ENCODE measurements around the gene ACP4. TPM values are rescaled to one million over a fixed set of nuclear protein-coding genes. Genes with fewer than 3 reads are reported as not detected.

ACP4 gene, protein sequence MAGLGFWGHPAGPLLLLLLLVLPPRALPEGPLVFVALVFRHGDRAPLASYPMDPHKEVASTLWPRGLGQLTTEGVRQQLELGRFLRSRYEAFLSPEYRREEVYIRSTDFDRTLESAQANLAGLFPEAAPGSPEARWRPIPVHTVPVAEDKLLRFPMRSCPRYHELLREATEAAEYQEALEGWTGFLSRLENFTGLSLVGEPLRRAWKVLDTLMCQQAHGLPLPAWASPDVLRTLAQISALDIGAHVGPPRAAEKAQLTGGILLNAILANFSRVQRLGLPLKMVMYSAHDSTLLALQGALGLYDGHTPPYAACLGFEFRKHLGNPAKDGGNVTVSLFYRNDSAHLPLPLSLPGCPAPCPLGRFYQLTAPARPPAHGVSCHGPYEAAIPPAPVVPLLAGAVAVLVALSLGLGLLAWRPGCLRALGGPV
- not detected in 5 replicates for total RNA-seq (2022; extraction: Qiagen RNA extraction; ENCODE audit: low read depth)

DNA sequence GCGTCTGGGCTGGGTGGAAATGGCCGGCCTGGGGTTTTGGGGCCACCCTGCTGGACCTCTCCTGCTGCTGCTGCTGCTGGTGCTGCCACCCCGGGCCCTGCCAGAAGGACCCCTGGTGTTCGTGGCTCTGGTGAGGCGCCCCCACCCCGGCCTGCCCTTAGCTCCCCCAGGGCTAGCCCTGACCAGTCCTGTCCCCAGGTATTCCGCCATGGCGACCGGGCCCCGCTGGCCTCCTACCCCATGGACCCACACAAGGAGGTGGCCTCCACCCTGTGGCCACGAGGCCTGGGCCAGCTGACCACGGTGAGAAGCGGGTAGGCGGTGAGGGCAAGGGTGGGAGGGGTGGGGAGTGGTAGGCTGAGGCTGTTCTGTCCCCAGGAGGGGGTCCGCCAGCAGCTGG lies at the start of gene ACP4:
Gene ACP4 (plus strand): TSS at position 20 of the 400 bp plus-strand sequence. CDS start 0 bp downstream, at position 20.

DNA sequence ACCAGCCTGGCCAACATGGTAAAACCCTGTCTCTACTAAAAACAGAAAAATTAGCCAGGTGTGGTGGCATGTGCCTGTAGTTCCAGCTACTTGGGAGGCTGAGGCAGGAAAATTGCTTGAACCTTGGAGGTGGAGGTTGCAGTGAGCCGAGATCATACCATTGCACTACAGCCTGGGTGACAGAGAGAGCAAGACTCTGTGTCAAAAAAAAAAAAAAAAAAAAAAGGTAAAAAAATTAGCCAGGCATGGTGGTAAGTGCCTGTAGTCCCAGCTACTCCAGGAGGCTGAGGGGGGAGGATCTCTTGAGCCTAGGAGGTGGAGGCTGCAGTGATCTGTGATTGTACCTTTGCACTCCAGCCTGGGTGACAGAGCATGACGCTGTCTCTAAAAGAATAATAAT lies 20.1 kb upstream of the ACP4 start, which contains the start of gene GPR32:
Gene GPR32 (plus strand): TSS at position 301 of the 400 bp plus-strand sequence. CDS start 137 bp downstream, outside the sequence.

DNA sequence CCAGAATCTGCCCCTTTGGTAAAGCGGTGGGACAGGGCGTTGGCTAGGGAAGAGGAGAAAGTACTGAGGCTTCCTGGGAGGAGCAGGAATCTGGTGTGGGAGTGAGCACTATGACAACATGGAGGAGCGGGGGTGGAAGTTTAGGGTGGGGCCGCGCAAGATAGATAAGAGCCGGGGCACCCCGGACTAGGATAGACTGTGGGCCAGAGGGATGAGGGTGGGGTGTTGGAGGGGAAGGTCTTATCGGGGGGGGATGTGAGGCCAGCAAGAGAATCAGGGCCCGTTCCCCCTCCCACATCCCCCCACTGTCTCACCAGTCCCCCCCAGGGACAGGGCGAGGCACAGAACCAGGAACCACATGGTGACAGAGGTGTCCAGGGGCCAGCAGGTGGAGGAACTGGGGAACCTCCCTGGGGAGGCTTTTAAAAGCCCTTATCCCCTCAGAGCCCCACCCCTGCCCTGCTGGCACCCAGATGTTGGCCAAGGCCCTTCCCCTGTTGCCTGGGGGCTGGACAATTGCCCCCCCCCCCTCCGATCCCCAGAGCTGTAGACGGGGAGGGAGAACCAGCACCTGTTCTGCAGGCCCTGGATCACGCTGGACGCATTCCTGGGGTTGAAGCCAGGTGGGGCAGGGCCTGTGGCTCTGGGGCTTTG lies 33.3 kb downstream of the ACP4 start, which contains the start of gene KLK1:
Gene KLK1 (minus strand): TSS at position 399 of the 654 bp plus-strand sequence. CDS start 39 bp downstream, at position 360.

DNA sequence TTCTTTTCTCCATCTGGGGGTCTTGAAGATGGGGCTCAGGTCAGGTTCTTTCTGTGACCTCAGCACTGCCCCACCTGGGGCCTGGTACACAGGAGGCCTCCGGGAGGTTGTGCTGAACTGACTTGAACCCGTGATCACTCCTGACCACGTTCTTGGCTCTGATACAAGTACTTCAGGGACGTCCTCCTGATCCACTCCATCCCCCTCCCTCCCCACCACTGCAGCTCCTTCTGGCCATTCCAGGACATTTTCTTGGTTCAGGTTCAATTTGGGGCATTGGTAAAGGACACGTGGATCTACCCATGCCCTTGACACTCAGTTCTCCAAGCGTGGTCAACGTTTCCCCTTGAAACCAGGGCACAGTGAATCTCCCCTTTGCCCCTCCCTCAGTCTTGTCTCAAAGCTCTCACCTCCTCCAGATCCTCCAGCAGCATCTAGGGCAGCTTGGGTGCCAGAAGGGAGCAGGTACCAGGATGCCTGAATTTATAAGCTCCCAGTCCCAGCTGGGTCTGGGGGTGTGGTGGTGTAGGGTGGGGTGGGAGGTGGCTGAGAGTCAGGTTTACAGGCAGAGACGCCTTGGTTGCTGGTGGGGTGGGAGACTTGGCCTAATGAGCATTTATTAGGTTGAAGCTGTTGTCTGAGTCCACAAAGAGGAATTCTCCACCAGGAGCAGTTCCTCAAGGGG lies 43.0 kb downstream of the ACP4 start, which contains the start of gene KLK15:
Gene KLK15 (minus strand): TSS at position 458 of the 685 bp plus-strand sequence. CDS start 2,082 bp downstream, outside the sequence.

Other genes with a start within 250 kb of the ACP4 start
- 0.34 to 0.69 TPM (median 0.47 TPM) in 5 replicates for gene LRRC4B, start 222.0 kb upstream of the ACP4 start, total RNA-seq (2022; extraction: Qiagen RNA extraction; ENCODE audit: low read depth)
- 0.22 to 0.83 TPM (median 0.58 TPM) in 5 replicates for gene SYT3, start 150.5 kb upstream of the ACP4 start, total RNA-seq (2022; extraction: Qiagen RNA extraction; ENCODE audit: low read depth)
- gene C19orf81, start 141.0 kb upstream of the ACP4 start, total RNA-seq (2022; extraction: Qiagen RNA extraction; ENCODE audit: low read depth): 7.1 to 13.3 TPM (median 9.7 TPM) in 5 replicates
- 0.02 to 0.53 TPM (median 0.16 TPM) in 5 replicates for gene SHANK1, start 70.6 kb upstream of the ACP4 start, total RNA-seq (2022; extraction: Qiagen RNA extraction; ENCODE audit: low read depth)
- 5.8 to 11.0 TPM (median 8.2 TPM) in 5 replicates for gene CLEC11A, start 67.1 kb upstream of the ACP4 start, total RNA-seq (2022; extraction: Qiagen RNA extraction; ENCODE audit: low read depth)
- not detected in 5 replicates for gene GPR32, start 20.0 kb upstream of the ACP4 start, total RNA-seq (2022; extraction: Qiagen RNA extraction; ENCODE audit: low read depth)
- gene KLK1, start 33.4 kb downstream of the ACP4 start, total RNA-seq (2022; extraction: Qiagen RNA extraction; ENCODE audit: low read depth): 0.08 TPM in 1 of 5 replicates, not detected in the others
- gene KLK15, start 43.2 kb downstream of the ACP4 start, total RNA-seq (2022; extraction: Qiagen RNA extraction; ENCODE audit: low read depth): not detected in 5 replicates
- gene KLK3, start 64.5 kb downstream of the ACP4 start, total RNA-seq (2022; extraction: Qiagen RNA extraction; ENCODE audit: low read depth): not detected in 5 replicates
- gene KLK2, start 83.0 kb downstream of the ACP4 start, total RNA-seq (2022; extraction: Qiagen RNA extraction; ENCODE audit: low read depth): 0.06 to 0.62 TPM in 2 of 5 replicates, not detected in the others
- gene KLK4, start 121.0 kb downstream of the ACP4 start, total RNA-seq (2022; extraction: Qiagen RNA extraction; ENCODE audit: low read depth): 0.43 TPM in 1 of 5 replicates, not detected in the others
- not detected in 5 replicates for gene KLK5, start 162.6 kb downstream of the ACP4 start, total RNA-seq (2022; extraction: Qiagen RNA extraction; ENCODE audit: low read depth)
- 0.17 to 1.4 TPM (median 0.23 TPM) in 5 replicates for gene KLK6, start 179.2 kb downstream of the ACP4 start, total RNA-seq (2022; extraction: Qiagen RNA extraction; ENCODE audit: low read depth)
- not detected in 5 replicates for gene KLK7, start 193.5 kb downstream of the ACP4 start, total RNA-seq (2022; extraction: Qiagen RNA extraction; ENCODE audit: low read depth)
- not detected in 5 replicates for gene KLK8, start 211.2 kb downstream of the ACP4 start, total RNA-seq (2022; extraction: Qiagen RNA extraction; ENCODE audit: low read depth)
- gene KLK10, start 229.3 kb downstream of the ACP4 start, total RNA-seq (2022; extraction: Qiagen RNA extraction; ENCODE audit: low read depth): 0.19 to 0.73 TPM (median 0.29 TPM) in 5 replicates
- not detected in 5 replicates for gene KLK11, start 236.2 kb downstream of the ACP4 start, total RNA-seq (2022; extraction: Qiagen RNA extraction; ENCODE audit: low read depth)
- not detected in 5 replicates for gene KLK12, start 244.6 kb downstream of the ACP4 start, total RNA-seq (2022; extraction: Qiagen RNA extraction; ENCODE audit: low read depth)

Data from A549 treated with RU486 at 1 μM for 4 hours (cell line).